HL-60 (cell line): ENCODE data around the gene SLC22A23.
"Not testable (repeated sequence)": the region's sequence is repeated elsewhere in the genome, so short reads cannot be mapped to it uniquely, and the experiment has no call there.

Source experiments
- GABPA ChIP-seq: IDR thresholded peaks from 2 replicates; pipeline ENCODE4 v1.6.1; 2012; ENCODE audit warnings: low read depth
- POLR2AphosphoS5 ChIP-seq: IDR thresholded peaks from 2 replicates; pipeline ENCODE4 v1.6.1; 2012; ENCODE audit warnings: low read depth
- SPI1 ChIP-seq: IDR thresholded peaks from 2 replicates; pipeline ENCODE4 v1.6.1; 2012; ENCODE audit warnings: low read depth, mild to moderate bottlenecking, borderline replicate concordance
- TF ChIP-seq, protein P1 (sequence below): IDR thresholded peaks from one replicate; pipeline ENCODE4 v1.5.1; 2011; ENCODE audit warnings: low read length, control low read depth, inconsistent platforms; ENCODE audit not compliant: insufficient read depth
- TF ChIP-seq, protein P2 (sequence below): IDR thresholded peaks from 2 replicates; pipeline ENCODE4 v1.6.1; 2012; ENCODE audit warnings: low read depth; ENCODE audit not compliant: insufficient replicate concordance

DNA sequence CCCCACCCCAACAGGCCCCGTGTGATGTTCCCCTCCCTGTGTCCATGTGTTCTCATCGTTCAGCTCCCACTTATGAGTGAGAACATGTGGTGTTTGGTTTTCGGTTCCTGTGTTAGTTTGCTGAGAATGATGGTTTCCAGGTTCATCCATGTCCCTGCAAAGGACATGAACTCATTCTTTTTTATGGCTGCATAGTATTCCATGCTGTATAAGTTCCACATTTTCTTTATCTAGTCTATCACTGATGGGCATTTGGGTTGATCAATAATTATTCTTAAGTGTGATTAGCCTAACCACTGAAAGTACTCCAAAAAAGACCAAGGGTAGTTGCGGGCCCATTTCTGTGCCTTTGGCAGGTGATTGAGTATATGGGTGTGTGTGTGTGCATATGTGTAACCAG is 215.1 kb downstream of the SLC22A23 start:
- TF ChIP-seq, protein P1, sequence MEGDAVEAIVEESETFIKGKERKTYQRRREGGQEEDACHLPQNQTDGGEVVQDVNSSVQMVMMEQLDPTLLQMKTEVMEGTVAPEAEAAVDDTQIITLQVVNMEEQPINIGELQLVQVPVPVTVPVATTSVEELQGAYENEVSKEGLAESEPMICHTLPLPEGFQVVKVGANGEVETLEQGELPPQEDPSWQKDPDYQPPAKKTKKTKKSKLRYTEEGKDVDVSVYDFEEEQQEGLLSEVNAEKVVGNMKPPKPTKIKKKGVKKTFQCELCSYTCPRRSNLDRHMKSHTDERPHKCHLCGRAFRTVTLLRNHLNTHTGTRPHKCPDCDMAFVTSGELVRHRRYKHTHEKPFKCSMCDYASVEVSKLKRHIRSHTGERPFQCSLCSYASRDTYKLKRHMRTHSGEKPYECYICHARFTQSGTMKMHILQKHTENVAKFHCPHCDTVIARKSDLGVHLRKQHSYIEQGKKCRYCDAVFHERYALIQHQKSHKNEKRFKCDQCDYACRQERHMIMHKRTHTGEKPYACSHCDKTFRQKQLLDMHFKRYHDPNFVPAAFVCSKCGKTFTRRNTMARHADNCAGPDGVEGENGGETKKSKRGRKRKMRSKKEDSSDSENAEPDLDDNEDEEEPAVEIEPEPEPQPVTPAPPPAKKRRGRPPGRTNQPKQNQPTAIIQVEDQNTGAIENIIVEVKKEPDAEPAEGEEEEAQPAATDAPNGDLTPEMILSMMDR = not testable (repeated sequence)
- not testable (repeated sequence) for TF ChIP-seq POLR2AphosphoS5, SPI1, GABPA
- TF ChIP-seq, protein P2, sequence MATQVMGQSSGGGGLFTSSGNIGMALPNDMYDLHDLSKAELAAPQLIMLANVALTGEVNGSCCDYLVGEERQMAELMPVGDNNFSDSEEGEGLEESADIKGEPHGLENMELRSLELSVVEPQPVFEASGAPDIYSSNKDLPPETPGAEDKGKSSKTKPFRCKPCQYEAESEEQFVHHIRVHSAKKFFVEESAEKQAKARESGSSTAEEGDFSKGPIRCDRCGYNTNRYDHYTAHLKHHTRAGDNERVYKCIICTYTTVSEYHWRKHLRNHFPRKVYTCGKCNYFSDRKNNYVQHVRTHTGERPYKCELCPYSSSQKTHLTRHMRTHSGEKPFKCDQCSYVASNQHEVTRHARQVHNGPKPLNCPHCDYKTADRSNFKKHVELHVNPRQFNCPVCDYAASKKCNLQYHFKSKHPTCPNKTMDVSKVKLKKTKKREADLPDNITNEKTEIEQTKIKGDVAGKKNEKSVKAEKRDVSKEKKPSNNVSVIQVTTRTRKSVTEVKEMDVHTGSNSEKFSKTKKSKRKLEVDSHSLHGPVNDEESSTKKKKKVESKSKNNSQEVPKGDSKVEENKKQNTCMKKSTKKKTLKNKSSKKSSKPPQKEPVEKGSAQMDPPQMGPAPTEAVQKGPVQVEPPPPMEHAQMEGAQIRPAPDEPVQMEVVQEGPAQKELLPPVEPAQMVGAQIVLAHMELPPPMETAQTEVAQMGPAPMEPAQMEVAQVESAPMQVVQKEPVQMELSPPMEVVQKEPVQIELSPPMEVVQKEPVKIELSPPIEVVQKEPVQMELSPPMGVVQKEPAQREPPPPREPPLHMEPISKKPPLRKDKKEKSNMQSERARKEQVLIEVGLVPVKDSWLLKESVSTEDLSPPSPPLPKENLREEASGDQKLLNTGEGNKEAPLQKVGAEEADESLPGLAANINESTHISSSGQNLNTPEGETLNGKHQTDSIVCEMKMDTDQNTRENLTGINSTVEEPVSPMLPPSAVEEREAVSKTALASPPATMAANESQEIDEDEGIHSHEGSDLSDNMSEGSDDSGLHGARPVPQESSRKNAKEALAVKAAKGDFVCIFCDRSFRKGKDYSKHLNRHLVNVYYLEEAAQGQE = not testable (repeated sequence)
